Right cardiac atrium (tissue), 5 donors: ENCODE results near the gene RSRC1. TPM values are rescaled to one million over a fixed set of nuclear protein-coding genes. Genes with fewer than 3 reads are reported as not detected.
"Not testable (repeated sequence)": the region's sequence is repeated elsewhere in the genome, so short reads cannot be mapped to it uniquely, and the experiment has no call there.

Experiments used
- ATAC-seq, 2 donors: fragments of 200-7000 bp; cut with Tn5 transposase; one replicate each; pipeline versions ENCODE4 v1.8.0 to v1.9.1; 2020; ENCODE audit warnings: moderate library complexity in 2 of 2, mild to moderate bottlenecking in 1 of 2
- DNase-seq, 3 donors: peaks; one replicate each; pipeline ENCODE4 v3.0.0-alpha.2; 2020
- H3K27ac ChIP-seq: one replicate; pipeline ENCODE4 v1.5.1; 2013; ENCODE audit warnings: mild to moderate bottlenecking, low read length, control low read depth, moderate library complexity
- H3K27me3 ChIP-seq: one replicate; pipeline ENCODE4 v1.6.1; 2013; ENCODE audit not compliant: control insufficient read depth, insufficient read depth
- H3K4me1 ChIP-seq: one replicate; pipeline ENCODE4 v1.6.1; 2013; ENCODE audit warnings: low read length; ENCODE audit not compliant: control insufficient read depth, insufficient read depth
- H3K4me3 ChIP-seq: one replicate; pipeline ENCODE4 v1.5.1; 2013; ENCODE audit warnings: low read length, control low read depth
- H3K9me3 ChIP-seq: one replicate; pipeline ENCODE4 v1.6.1; 2013; ENCODE audit warnings: low read length; ENCODE audit not compliant: control insufficient read depth
- WGBS: extraction: QIAGEN DNeasy Blood & Tissue Kit; methylation state at CpG from one replicate; pipeline ENCODE4 v1.1.7; 2013; 5-methylcytosine and 5-hydroxymethylcytosine counted together
- intact Hi-C, 4 donors: fragments of 100-400 bp; cut with DNase I; formaldehyde crosslinking; loops; one replicate each; pipeline versions ENCODE4 v1.11.0 to v1.14.0; 2022 to 2023
- polyA plus RNA-seq: library from polyadenylated mRNA; stranded (reverse); fragments of 200-250 nt; gene quantifications from one replicate; pipeline ENCODE4 v1.2.3, GENCODE V29; 2013
- total RNA-seq, 4 donors: library from RNA; stranded (reverse); fragmentation: NEBNext Ultra II Directional; extraction: Animal tissue kit (Norgen Biotek cat#: 25700); gene quantifications; one replicate each; pipeline ENCODE4 v1.2.1, GENCODE V29; 2021
- donor health status: healthy with polysubstance abuse.
- donor health status: DM: no; HTN: yes; CAD: no.
- donor health status: DM: no; HTN: no; CAD: no.
- donor health status: DM: no; HTN: yes; CAD: no; lungs with severe emphysema.
- donor health status: DM: yes; HTN: yes; CAD: no.

Gene RSRC1
- total and polyA plus RNA-seq, 5 donors: 23.0 to 31.0 (median 28.2) TPM

- intact Hi-C loops: loop anchor here in 2 of 4 donors (10.0 kb wide), 1 partner anchor 925 kb away; no protein-coding TSS in a partner anchor
- Histone ChIP-seq H3K9me3 (no peaks in the 10 kb centered on the region), H3K27ac (no peak overlapping the region), H3K4me1 (no peaks in the 10 kb centered on the region), H3K27me3 (no peaks in the 10 kb centered on the region), H3K4me3 (no peak overlapping the region)
- WGBS: 61% methylated on average over 3 of the region's 3 CpGs
- no peak for DNase-seq
- peak in 1 of 2 donors; percentile 43 for ATAC-seq
These were observed 429.6 kb downstream of the RSRC1 start for GRCh38 chr3:158539414-158540014.

GRCh38 chr3:158540066-158540465, 430.2 kb downstream of the RSRC1 start:
- Histone ChIP-seq H3K27me3 (no peaks in the 10 kb centered on the region), H3K4me3 (no peak overlapping the region), H3K9me3 (no peaks in the 10 kb centered on the region), H3K4me1 (no peaks in the 10 kb centered on the region), H3K27ac (no peak overlapping the region)
- intact Hi-C loops: no loop called here
- 91% methylated on average over 1 of the region's 1 CpG for WGBS
- ATAC-seq (no peak), DNase-seq (no peak)

GRCh38 chr3:158548691-158549090, 438.8 kb downstream of the RSRC1 start:
- intact Hi-C loops: no loop called here
- DNase-seq (no peak), ATAC-seq (no peak)
- H3K4me3 ChIP-seq: no peak overlapping the region
- WGBS: 58% methylated on average over 4 of the region's 4 CpGs
- H3K4me1 ChIP-seq: no peaks in the 10 kb centered on the region
- no peak overlapping the region for H3K27ac ChIP-seq
- no peaks in the 10 kb centered on the region for H3K27me3 ChIP-seq
- no peaks in the 10 kb centered on the region for H3K9me3 ChIP-seq

GRCh38 chr3:158549938-158550337, 440.0 kb downstream of the RSRC1 start:
- ATAC-seq, intact Hi-C loops, DNase-seq, H3K4me1 ChIP-seq, H3K27ac ChIP-seq, H3K9me3 ChIP-seq, H3K27me3 ChIP-seq, H3K4me3 ChIP-seq: not testable (repeated sequence)
- 97% methylated on average over 9 of the region's 9 CpGs for WGBS

- Histone ChIP-seq H3K27me3 (no peaks in the 10 kb centered on the region), H3K4me1 (no peaks in the 10 kb centered on the region), H3K9me3 (no peaks in the 10 kb centered on the region), H3K27ac (no peak overlapping the region), H3K4me3 (no peak overlapping the region)
- intact Hi-C loops: no loop called here
- ATAC-seq: no peak
- no peak for DNase-seq
- WGBS: 88% methylated on average over 2 of the region's 2 CpGs
These were observed 442.2 kb downstream of the RSRC1 start for GRCh38 chr3:158552124-158552523.

- 83% methylated on average over 4 of the region's 4 CpGs for WGBS
- no peaks in the 10 kb centered on the region for H3K9me3 ChIP-seq
- ATAC-seq (no peak), DNase-seq (no peak)
- intact Hi-C loops: no loop called here
- H3K4me3 ChIP-seq: no peak overlapping the region
- no peak overlapping the region for H3K27ac ChIP-seq
- no peaks in the 10 kb centered on the region for H3K4me1 ChIP-seq
- no peaks in the 10 kb centered on the region for H3K27me3 ChIP-seq
These were observed 449.6 kb downstream of the RSRC1 start for GRCh38 chr3:158559504-158559903.

- no peak overlapping the region for H3K27ac ChIP-seq
- H3K4me1 ChIP-seq: no peaks in the 10 kb centered on the region
- no peaks in the 10 kb centered on the region for H3K27me3 ChIP-seq
- DNase-seq (no peak), ATAC-seq (no peak)
- intact Hi-C loops: no loop called here
- WGBS: 90% methylated on average over 1 of the region's 1 CpG
- H3K9me3 ChIP-seq: no peaks in the 10 kb centered on the region
- no peak overlapping the region for H3K4me3 ChIP-seq
These were observed 451.1 kb downstream of the RSRC1 start for GRCh38 chr3:158560979-158561378.

- no peak for DNase-seq
- Histone ChIP-seq H3K4me1 (no peaks in the 10 kb centered on the region), H3K27me3 (no peaks in the 10 kb centered on the region), H3K9me3 (no peaks in the 10 kb centered on the region), H3K27ac (peak overlapping the region; percentile 45), H3K4me3 (no peak overlapping the region)
- 77% methylated on average over 5 of the region's 5 CpGs for WGBS
- ATAC-seq: no peak
- intact Hi-C loops: no loop called here
These were observed 452.8 kb downstream of the RSRC1 start for GRCh38 chr3:158562674-158563073.

GRCh38 chr3:158563076-158563475, 453.2 kb downstream of the RSRC1 start:
- Histone ChIP-seq H3K9me3 (no peaks in the 10 kb centered on the region), H3K27ac (no peak overlapping the region), H3K4me1 (no peaks in the 10 kb centered on the region), H3K4me3 (no peak overlapping the region), H3K27me3 (no peaks in the 10 kb centered on the region)
- intact Hi-C loops: no loop called here
- ATAC-seq (peak in 1 of 2 donors; percentile 61), DNase-seq (no peak)

- H3K4me1 ChIP-seq: no peaks in the 10 kb centered on the region
- DNase-seq (no peak), ATAC-seq (no peak)
- H3K27me3 ChIP-seq: no peaks in the 10 kb centered on the region
- no peak overlapping the region for H3K4me3 ChIP-seq
- intact Hi-C loops: no loop called here
- H3K9me3 ChIP-seq: no peaks in the 10 kb centered on the region
- 92% methylated on average over 6 of the region's 6 CpGs for WGBS
- H3K27ac ChIP-seq: no peak overlapping the region
These were observed 455.2 kb downstream of the RSRC1 start for GRCh38 chr3:158565076-158565475.

GRCh38 chr3:158568784-158569183, 458.9 kb downstream of the RSRC1 start:
- Histone ChIP-seq H3K27ac (peak overlapping the region; percentile 31), H3K4me3 (no peak overlapping the region)

GRCh38 chr3:158569794-158570193, 459.9 kb downstream of the RSRC1 start:
- ATAC-seq (no peak), DNase-seq (peak; percentile 39 to 71 (median 57))
- intact Hi-C loops: no loop called here
- no peaks in the 10 kb centered on the region for H3K4me1 ChIP-seq
- H3K27ac ChIP-seq: peak overlapping the region; percentile 50
- no peaks in the 10 kb centered on the region for H3K9me3 ChIP-seq
- WGBS: 22% methylated on average over 3 of the region's 3 CpGs
- no peak overlapping the region for H3K4me3 ChIP-seq
- no peaks in the 10 kb centered on the region for H3K27me3 ChIP-seq

More at GRCh38 chr3:158568784-158569183, 458.9 kb downstream of the RSRC1 start:
- no peaks in the 10 kb centered on the region for H3K9me3 ChIP-seq
- ATAC-seq (no peak), DNase-seq (no peak)
- WGBS: 80% methylated on average over 3 of the region's 3 CpGs
- no peaks in the 10 kb centered on the region for H3K27me3 ChIP-seq
- intact Hi-C loops: no loop called here
- no peaks in the 10 kb centered on the region for H3K4me1 ChIP-seq
